Activated T-cell treated with anti-CD3 and anti-CD28 coated beads, Interleukin-2, amount 50 U/mL, for 72 hours (primary cell): ENCODE results near the gene ADAM29. TPM values are rescaled to one million over a fixed set of nuclear protein-coding genes. Genes with fewer than 3 reads are reported as not detected.
"Not testable (repeated sequence)": the region's sequence is repeated elsewhere in the genome, so short reads cannot be mapped to it uniquely, and the experiment has no call there.

Source experiments
- ATAC-seq, 2 donors: fragments of 150-1000 bp; cut with Tn5 transposase; replicated peaks in 1 of 2; 2 replicates each; pipeline ENCODE4 v1.10.0; 2021; ENCODE audit warnings: moderate library complexity in 2 of 2, mild to moderate bottlenecking in 1 of 2
- DNase-seq, 2 donors: peaks; one replicate each; pipeline ENCODE4 v3.0.0; 2021 to 2022; ENCODE audit warnings: mixed read lengths in 1 of 2
- H3K27ac Mint-ChIP-seq: one replicate; pipeline ENCODE4 v1.8.0; 2022; ENCODE audit warnings: mild to moderate bottlenecking, moderate library complexity, mixed read lengths
- H3K27me3 Mint-ChIP-seq: one replicate; pipeline ENCODE4 v1.8.0; 2022; ENCODE audit warnings: low read depth, mixed read lengths
- H3K36me3 Mint-ChIP-seq, 2 donors: one replicate each; pipeline ENCODE4 v1.8.0; 2022; ENCODE audit warnings: mixed read lengths in 2 of 2, mild to moderate bottlenecking in 1 of 2; ENCODE audit not compliant: insufficient read depth in 2 of 2
- H3K4me1 Mint-ChIP-seq: one replicate; pipeline ENCODE4 v1.8.0; 2022; ENCODE audit warnings: low read depth, mixed read lengths
- H3K4me3 Mint-ChIP-seq, 2 donors: one replicate each; pipeline ENCODE4 v1.8.0; 2022; ENCODE audit warnings: mild to moderate bottlenecking in 2 of 2, mixed read lengths in 2 of 2, moderate library complexity in 2 of 2
- H3K9me3 Mint-ChIP-seq, 2 donors: one replicate each; pipeline ENCODE4 v1.8.0; 2022; ENCODE audit warnings: mixed read lengths in 2 of 2
- total RNA-seq, 2 donors: library from RNA; stranded (reverse); gene quantifications; one replicate each; pipeline ENCODE4 v1.2.3, GENCODE V29; 2022

Gene ADAM29
- total RNA-seq, 2 donors from 2014 or later = not detected

DNA sequence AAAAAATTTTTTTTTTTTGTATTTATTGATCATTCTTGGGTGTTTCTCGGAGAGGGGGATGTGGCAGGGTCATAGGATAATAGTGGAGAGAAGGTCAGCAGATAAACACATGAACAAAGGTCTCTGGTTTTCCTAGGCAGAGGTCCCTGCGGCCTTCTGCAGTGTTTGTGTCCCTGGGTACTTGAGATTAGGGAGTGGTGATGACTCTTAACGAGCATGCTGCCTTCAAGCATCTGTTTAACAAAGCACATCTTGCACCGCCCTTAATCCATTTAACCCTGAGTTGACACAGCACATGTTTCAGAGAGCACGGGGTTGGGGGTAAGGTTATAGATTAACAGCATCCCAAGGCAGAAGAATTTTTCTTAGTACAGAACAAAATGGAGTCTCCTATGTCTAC lies 65.7 kb downstream of the ADAM29 start:
- not testable (repeated sequence) for H3K27ac Mint-ChIP-seq, H3K4me1 Mint-ChIP-seq, H3K4me3 Mint-ChIP-seq, ATAC-seq, H3K27me3 Mint-ChIP-seq, H3K36me3 Mint-ChIP-seq, DNase-seq
- peaks cover 8 to 14% of the 10 kb centered on the region in 2 donors for H3K9me3 Mint-ChIP-seq

DNA sequence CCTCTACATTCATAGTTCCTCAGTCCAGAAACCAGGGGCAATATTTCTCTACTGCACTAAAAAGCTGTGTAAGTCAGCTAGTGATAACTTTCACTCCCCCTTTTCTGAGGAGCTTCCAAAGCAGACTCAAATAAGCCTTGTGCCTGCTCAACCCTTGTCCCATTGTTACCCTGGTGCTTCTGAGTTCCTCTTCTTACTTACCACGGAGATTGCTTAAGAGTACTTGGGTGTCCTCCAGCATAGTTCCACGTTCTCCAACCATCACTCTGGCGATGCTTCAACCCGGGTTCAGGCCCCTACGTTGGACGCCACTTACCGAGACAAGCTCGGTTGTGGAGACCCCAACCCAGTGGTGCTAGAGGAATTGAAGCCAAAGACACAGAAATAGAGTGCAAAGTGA lies 71.6 kb downstream of the ADAM29 start:
- Mint-ChIP-seq H3K36me3 (peaks cover 2 to 3% of the 10 kb centered on the region in 2 donors), H3K4me3 (no peak overlapping the region), H3K27ac (no peak overlapping the region), H3K27me3 (no peaks in the 10 kb centered on the region), H3K4me1 (no peaks in the 10 kb centered on the region), H3K9me3 (peaks cover 8 to 15% of the 10 kb centered on the region in 2 donors)
- no peak for DNase-seq
- no peak for ATAC-seq

DNA sequence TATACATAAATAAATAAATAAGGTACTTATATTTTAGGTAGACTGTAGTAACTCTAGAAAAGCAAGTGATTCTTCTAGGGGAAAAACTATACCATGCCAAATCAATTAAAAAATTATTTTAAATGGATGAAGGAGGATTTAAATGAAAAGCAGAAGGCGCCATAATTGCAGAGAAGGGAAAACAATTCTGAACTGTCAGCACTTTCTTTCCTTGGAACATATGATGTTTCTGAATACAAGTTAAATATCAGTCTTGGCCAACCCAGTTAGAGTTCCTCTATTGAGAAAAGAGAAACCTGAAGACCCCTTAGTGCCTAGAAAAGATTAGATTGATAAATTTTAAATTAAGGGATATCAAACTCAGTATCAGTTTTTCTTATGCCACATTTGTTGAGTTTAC lies 75.8 kb downstream of the ADAM29 start:
- H3K4me3 Mint-ChIP-seq = no peak overlapping the region
- no peaks in the 10 kb centered on the region for H3K4me1 Mint-ChIP-seq

DNA sequence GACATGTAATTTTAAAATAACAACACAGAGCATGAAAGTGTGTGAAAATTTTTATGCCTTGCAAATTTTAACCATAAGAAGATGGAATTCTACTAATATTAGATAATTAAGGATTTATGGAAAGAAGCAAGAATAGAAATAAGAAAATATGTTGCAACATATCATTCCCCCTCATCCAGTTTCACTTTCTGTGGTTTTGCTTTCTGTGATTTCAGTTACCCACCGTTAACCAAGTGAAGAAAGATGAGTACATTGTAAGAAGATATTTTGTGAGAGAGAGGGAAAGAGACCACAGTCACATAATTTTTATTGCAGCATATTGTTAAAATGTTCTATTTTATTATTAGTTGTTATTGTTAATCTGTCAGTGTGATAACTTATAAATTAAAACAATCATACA lies 77.9 kb downstream of the ADAM29 start:
- peaks cover 2 to 6% of the 10 kb centered on the region in 2 donors for H3K9me3 Mint-ChIP-seq
- H3K4me3 Mint-ChIP-seq = no peak overlapping the region
- no peak for DNase-seq
- H3K4me1 Mint-ChIP-seq = no peaks in the 10 kb centered on the region
- ATAC-seq = no peak
- H3K27me3 Mint-ChIP-seq = no peaks in the 10 kb centered on the region
- H3K36me3 Mint-ChIP-seq = no peaks in the 10 kb centered on the region
- no peak overlapping the region for H3K27ac Mint-ChIP-seq

More for the DNA sequence above, 75.8 kb downstream of the ADAM29 start:
- no peaks in the 10 kb centered on the region for H3K36me3 Mint-ChIP-seq
- H3K9me3 Mint-ChIP-seq = peaks cover 0 to 4% of the 10 kb centered on the region in 2 donors
- DNase-seq (no peak), ATAC-seq (no peak)
- H3K27ac Mint-ChIP-seq = no peak overlapping the region
- no peaks in the 10 kb centered on the region for H3K27me3 Mint-ChIP-seq

DNA sequence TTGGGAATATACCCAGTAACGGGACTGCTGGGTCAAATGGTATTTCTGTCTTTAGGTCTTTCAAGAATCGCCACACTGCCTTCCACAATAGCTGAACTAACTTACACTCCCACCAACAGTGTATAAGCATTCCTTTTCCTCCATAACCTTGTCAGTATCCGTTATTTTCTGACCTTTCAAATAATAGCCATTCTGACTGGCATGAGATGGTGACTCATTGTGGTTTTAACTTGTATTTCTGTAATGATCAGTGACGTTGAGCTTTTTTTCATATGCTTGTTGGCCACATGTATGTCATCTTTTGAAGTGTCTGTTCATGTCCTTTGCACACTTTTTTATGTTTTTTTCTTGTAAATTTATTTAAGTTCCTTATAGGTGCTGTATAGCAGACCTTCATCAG lies 81.2 kb downstream of the ADAM29 start:
- Mint-ChIP-seq H3K4me1 (no peaks in the 10 kb centered on the region), H3K27ac (no peak overlapping the region), H3K4me3 (no peak overlapping the region), H3K9me3 (peaks cover 2 to 4% of the 10 kb centered on the region in 2 donors), H3K27me3 (no peaks in the 10 kb centered on the region), H3K36me3 (no peaks in the 10 kb centered on the region)
- ATAC-seq (no peak), DNase-seq (no peak)

DNA sequence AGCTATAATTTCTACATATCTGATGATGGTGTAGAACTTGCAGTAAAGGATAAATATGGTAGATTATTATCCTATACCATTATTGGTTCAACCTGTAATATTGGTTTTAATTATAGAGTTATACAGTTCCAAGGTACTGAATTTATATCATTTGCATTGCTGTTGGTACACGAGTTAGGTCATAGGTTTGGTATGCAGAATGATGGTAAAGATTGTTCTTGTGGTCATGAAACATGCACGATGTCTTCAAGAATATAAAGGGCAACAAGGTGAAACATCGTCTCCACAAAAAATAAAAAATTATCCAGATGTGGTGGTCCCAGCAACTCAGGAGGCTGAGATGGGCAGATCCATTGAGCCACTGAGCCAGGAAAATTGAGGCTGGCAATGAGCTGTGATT lies 99.6 kb downstream of the ADAM29 start:
- Mint-ChIP-seq H3K4me1 (no peaks in the 10 kb centered on the region), H3K4me3 (no peak overlapping the region), H3K36me3 (peaks cover 1% of the 10 kb centered on the region in 2 donors), H3K9me3 (peaks cover 7 to 9% of the 10 kb centered on the region in 2 donors), H3K27ac (no peak overlapping the region), H3K27me3 (no peaks in the 10 kb centered on the region)
- no peak for ATAC-seq
- no peak for DNase-seq

DNA sequence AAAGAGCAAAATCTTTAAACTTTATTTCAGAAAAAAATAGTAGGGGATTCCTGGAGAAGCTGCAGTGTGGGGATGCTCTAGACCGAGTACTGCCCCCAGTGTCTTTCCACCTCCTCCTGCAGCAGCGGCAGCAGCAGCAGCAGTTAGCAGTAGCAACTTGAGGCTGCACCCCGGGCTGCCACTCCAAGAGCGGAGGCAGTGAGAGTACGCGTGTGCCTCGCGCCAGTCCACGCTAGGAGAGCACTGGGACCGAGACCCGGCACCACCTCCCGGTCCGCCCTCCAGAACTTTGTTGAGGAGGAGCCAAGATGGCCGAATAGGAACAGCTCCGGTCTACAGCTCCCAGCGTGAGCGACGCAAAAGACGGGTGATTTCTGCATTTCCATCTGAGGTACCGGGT lies 101.3 kb downstream of the ADAM29 start:
- H3K27me3 Mint-ChIP-seq, ATAC-seq, H3K4me1 Mint-ChIP-seq, DNase-seq, H3K36me3 Mint-ChIP-seq, H3K4me3 Mint-ChIP-seq, H3K27ac Mint-ChIP-seq: not testable (repeated sequence)
- H3K9me3 Mint-ChIP-seq = peaks cover 9 to 11% of the 10 kb centered on the region in 2 donors

Other genes starting within 250 kb of the ADAM29 start
- not detected for gene GLRA3, start 89.1 kb upstream of the ADAM29 start, total RNA-seq